Vagina (tissue), 2 donors: ENCODE data around the gene TMEM169. TPM values are rescaled to one million over a fixed set of nuclear protein-coding genes. Genes with fewer than 3 reads are reported as not detected.

Experiments
- DNase-seq, 2 donors: peaks; one replicate each; pipeline ENCODE4 v3.0.0-alpha.2; 2017; ENCODE audit errors: extremely low spot score in 2 of 2
- H3K27ac ChIP-seq: fragments of 200-600 bp; sonication (generic); one replicate; pipeline ENCODE4 v1.5.1; 2019
- H3K27me3 ChIP-seq: fragments of 200-600 bp; sonication (generic); one replicate; pipeline ENCODE4 v1.5.1; 2019
- H3K36me3 ChIP-seq, 2 donors: fragments of 200-600 bp; sonication (generic); one replicate each; pipeline ENCODE4 v1.5.1; 2017 to 2019
- H3K4me1 ChIP-seq: fragments of 200-600 bp; sonication (generic); one replicate; pipeline ENCODE4 v1.5.1; 2019
- H3K4me3 ChIP-seq, 2 donors: fragments of 200-600 bp; sonication (generic); 1 replicate in 1 of 2; 2 replicates in 1 of 2; pipeline ENCODE4 v1.5.1; 2016 to 2019
- H3K9me3 ChIP-seq: fragments of 200-600 bp; sonication (generic); one replicate; pipeline ENCODE4 v1.5.1; 2019
- POLR2A ChIP-seq, 2 donors: fragments of 450-650 bp; IDR thresholded peaks; one replicate each; pipeline ENCODE4 v1.6.1; 2017; ENCODE audit warnings: antibody characterized with exemption in 2 of 2, mild to moderate bottlenecking in 2 of 2, moderate library complexity in 2 of 2
- POLR2AphosphoS5 ChIP-seq, 2 donors: sonication (generic); formaldehyde crosslinking; IDR thresholded peaks; one replicate each; pipeline ENCODE4 v1.9.0; 2017; ENCODE audit warnings: antibody characterized with exemption in 2 of 2, mild to moderate bottlenecking in 2 of 2, low read depth in 1 of 2; ENCODE audit not compliant: insufficient read depth in 1 of 2
- intact Hi-C: fragments of 100-400 bp; cut with DNase I; formaldehyde crosslinking; loops from one replicate; pipeline ENCODE4 v1.15.1; 2023
- total RNA-seq: library from RNA; depleted of rRNA; stranded (reverse); fragments of >200 nt; gene quantifications from one replicate; pipeline ENCODE4 v1.2.3, GENCODE V29; 2016
- TF ChIP-seq, protein P1 (sequence below), 3 experiments: fragments of 450-650 bp in 2 of 3; fragments of 200-600 bp in 1 of 3; sonication (generic) in 1 of 3; IDR thresholded peaks; one replicate each; pipeline ENCODE4 v1.5.1; 2017 to 2019; ENCODE audit warnings: antibody characterized with exemption in 3 of 3, mild to moderate bottlenecking in 2 of 3, moderate library complexity in 2 of 3

TMEM169 gene
- total RNA-seq, 1 donor from 2014 or later, result not detected

DNA sequence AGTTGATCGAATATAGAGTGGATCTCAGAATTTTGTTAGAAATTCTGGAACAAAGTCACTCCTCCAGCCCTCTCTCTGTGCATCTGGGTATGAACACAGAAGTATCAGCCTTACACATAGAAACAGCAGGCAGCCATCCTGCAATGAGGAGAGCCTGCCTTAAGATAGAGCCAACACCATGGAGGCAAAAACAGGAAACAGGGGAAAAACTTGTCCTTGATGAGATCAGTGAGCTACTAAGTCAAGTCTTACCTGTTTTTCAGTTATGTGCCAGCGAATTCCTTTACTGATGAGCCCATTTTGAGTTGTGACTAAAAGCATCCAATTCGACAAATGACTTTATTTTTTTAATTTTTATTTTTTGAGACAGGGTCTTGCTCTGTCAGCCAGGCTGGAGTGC is 41.8 kb upstream of the TMEM169 start:
- Histone ChIP-seq H3K4me3 (no peak overlapping the region), H3K27ac (no peak overlapping the region), H3K9me3 (no peaks in the 10 kb centered on the region), H3K27me3 (no peaks in the 10 kb centered on the region), H3K36me3 (no peaks in the 10 kb centered on the region), H3K4me1 (no peaks in the 10 kb centered on the region)
- intact Hi-C loops, result no loop called here
- no peak for DNase-seq
- TF ChIP-seq, protein P1, sequence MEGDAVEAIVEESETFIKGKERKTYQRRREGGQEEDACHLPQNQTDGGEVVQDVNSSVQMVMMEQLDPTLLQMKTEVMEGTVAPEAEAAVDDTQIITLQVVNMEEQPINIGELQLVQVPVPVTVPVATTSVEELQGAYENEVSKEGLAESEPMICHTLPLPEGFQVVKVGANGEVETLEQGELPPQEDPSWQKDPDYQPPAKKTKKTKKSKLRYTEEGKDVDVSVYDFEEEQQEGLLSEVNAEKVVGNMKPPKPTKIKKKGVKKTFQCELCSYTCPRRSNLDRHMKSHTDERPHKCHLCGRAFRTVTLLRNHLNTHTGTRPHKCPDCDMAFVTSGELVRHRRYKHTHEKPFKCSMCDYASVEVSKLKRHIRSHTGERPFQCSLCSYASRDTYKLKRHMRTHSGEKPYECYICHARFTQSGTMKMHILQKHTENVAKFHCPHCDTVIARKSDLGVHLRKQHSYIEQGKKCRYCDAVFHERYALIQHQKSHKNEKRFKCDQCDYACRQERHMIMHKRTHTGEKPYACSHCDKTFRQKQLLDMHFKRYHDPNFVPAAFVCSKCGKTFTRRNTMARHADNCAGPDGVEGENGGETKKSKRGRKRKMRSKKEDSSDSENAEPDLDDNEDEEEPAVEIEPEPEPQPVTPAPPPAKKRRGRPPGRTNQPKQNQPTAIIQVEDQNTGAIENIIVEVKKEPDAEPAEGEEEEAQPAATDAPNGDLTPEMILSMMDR (IDR thresholded peaks at IDR 0.05), result no peak
- TF ChIP-seq POLR2AphosphoS5 (IDR thresholded peaks at IDR 0.05; ENCODE audit: insufficient read depth in 1 of 2, low read depth in 1 of 2), result no peak
- no peak for TF ChIP-seq POLR2A (IDR thresholded peaks at IDR 0.05)

DNA sequence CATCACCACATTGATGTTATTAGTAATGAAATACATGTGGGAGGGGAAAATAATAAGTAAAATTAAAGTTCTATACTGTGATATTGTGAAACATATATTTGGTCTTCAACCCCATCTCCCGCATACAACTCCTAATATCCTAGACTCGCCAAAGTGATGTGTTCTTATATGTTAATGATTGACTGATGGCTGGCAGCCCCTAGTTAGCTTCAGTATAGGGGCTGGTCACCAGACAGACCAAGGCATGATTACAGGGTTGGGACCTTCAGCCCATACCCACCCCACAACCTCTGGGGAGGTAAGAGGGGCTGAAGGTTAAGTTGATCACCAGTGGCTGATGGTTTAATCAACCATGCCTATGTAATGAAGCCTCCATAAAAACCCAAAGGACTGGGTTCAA is 40.3 kb upstream of the TMEM169 start:
- Histone ChIP-seq H3K4me1 (no peaks in the 10 kb centered on the region), H3K27ac (no peak overlapping the region), H3K9me3 (no peaks in the 10 kb centered on the region), H3K4me3 (no peak overlapping the region), H3K36me3 (no peaks in the 10 kb centered on the region), H3K27me3 (no peaks in the 10 kb centered on the region)
- no peak for DNase-seq
- intact Hi-C loops, result no loop called here
- TF ChIP-seq POLR2A (IDR thresholded peaks at IDR 0.05), result no peak
- TF ChIP-seq POLR2AphosphoS5 (IDR thresholded peaks at IDR 0.05; ENCODE audit: insufficient read depth in 1 of 2, low read depth in 1 of 2), result no peak
- TF ChIP-seq, protein P1 (IDR thresholded peaks at IDR 0.05), result no peak

DNA sequence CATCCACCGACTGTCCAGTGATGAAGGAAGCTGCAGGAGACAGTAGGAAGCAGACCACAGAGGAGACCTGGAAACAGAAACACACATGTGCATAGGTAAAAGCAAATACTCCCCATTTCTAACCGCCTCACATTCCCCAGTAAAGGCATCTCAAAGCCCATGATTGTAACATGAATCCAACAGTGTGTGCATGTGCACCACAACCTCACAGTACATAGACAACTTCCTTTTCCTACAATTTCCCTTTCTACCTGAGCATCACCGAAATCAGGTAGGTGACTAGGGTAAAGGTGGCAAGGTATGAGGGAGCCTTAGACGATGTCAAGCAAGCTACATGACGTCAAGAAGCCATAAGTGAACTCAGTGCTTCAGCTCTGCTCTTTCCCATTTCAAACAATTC is 37.8 kb upstream of the TMEM169 start:
- H3K9me3 ChIP-seq, result no peaks in the 10 kb centered on the region
- no peaks in the 10 kb centered on the region for H3K4me1 ChIP-seq
- TF ChIP-seq POLR2A (IDR thresholded peaks at IDR 0.05) (no peak), POLR2AphosphoS5 (IDR thresholded peaks at IDR 0.05; ENCODE audit: insufficient read depth in 1 of 2, low read depth in 1 of 2) (no peak)
- TF ChIP-seq, protein P1 (IDR thresholded peaks at IDR 0.05), result no peak
- no peak overlapping the region for H3K4me3 ChIP-seq
- no peak for DNase-seq
- no peaks in the 10 kb centered on the region for H3K27me3 ChIP-seq
- no peak overlapping the region for H3K27ac ChIP-seq
- intact Hi-C loops, result no loop called here
- no peaks in the 10 kb centered on the region for H3K36me3 ChIP-seq

DNA sequence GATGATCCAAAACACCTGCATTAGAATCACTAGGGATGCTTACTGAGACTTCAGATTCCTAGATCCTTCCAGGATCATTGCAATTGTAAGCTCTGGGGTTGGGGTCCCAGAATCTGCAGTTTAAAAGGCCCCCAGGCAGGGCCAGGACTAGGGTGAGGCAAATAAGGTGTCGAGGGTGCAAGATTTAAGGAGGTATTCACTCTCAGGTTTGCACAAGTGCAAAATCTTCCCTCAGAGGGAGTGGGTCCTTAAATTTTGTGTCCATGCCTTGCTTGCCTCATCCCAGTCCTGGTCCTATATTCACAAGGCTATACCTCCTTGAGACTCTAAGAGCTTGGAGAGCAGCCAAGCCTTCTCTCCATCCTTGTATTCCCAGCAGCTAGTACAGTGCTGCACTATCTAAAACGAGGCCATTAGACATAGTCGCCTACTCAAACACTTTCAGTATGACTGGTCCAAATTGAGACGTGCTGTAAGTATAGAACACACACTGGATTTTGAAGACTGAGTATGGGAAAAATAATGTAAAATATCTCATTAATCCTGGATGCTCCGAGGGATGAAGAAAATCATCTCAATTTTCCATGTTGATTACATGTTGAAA is 36.7 kb upstream of the TMEM169 start:
- Histone ChIP-seq H3K4me1 (no peaks in the 10 kb centered on the region), H3K9me3 (no peaks in the 10 kb centered on the region), H3K4me3 (no peak overlapping the region), H3K27ac (no peak overlapping the region), H3K27me3 (no peaks in the 10 kb centered on the region), H3K36me3 (no peaks in the 10 kb centered on the region)
- no peak for DNase-seq
- no peak for TF ChIP-seq POLR2A (IDR thresholded peaks at IDR 0.05)
- intact Hi-C loops, result no loop called here

DNA sequence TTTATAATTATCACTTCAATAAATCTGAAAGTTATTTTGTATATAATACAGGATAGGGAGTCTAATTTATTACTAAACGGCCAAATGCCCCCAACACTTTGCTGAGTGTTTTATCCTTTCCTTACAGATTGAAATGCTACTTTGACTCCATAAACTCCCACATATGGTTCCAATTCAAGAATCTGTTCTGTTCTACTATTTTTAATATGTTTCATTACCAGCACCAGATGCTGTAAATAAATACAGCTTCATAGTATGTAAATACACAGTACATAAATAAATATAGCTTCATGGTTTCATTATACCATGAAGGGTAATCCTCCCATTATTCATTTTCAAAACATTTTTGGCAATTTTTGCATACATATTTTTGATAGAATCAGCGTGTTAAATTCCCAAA is 34.3 kb upstream of the TMEM169 start:
- DNase-seq, result no peak
- Histone ChIP-seq H3K27me3 (no peaks in the 10 kb centered on the region), H3K27ac (no peak overlapping the region), H3K4me3 (no peak overlapping the region), H3K9me3 (no peaks in the 10 kb centered on the region), H3K36me3 (no peaks in the 10 kb centered on the region), H3K4me1 (no peaks in the 10 kb centered on the region)
- intact Hi-C loops, result no loop called here
- TF ChIP-seq, protein P1 (IDR thresholded peaks at IDR 0.05), result no peak
- TF ChIP-seq POLR2AphosphoS5 (IDR thresholded peaks at IDR 0.05; ENCODE audit: insufficient read depth in 1 of 2, low read depth in 1 of 2) (no peak), POLR2A (IDR thresholded peaks at IDR 0.05) (no peak)
